ENCODE results near the gene LPIN3.

LPIN3 gene

GRCh38 chr20:41344477-41344876 is 3.9 kb downstream of the LPIN3 start:
- no peak for DNase-seq
- Histone ChIP-seq H3K4me1 (ENCODE audit: control extremely low read depth in 1 of 4, control insufficient read depth in 4 of 4, insufficient read depth in 4 of 4, low read length in 3 of 4) (peaks cover 0 to 12% (median 10%) of the 10 kb centered on the region in 4 experiments), H3K27ac (ENCODE audit: insufficient read depth in 1 of 2, low read depth in 1 of 2, low read length in 2 of 2, poor library complexity in 1 of 2, severe bottlenecking in 2 of 2) (no peak overlapping the region), H3K4me3 (ENCODE audit: control insufficient read depth in 1 of 7, extremely low read depth in 1 of 7, insufficient read depth in 4 of 7, low read depth in 2 of 7, low read length in 6 of 7) (no peak overlapping the region), H3K9me3 (ENCODE audit: control extremely low read depth in 1 of 5, control insufficient read depth in 4 of 5, insufficient read depth in 2 of 5, low read depth in 1 of 5, low read length in 4 of 5) (no peaks in the 10 kb centered on the region), H3K27me3 (replicated peaks in 2 of 5; ENCODE audit: control insufficient read depth in 4 of 5, insufficient read depth in 5 of 5, low read length in 4 of 5) (peaks cover 0 to 33% (median 9%) of the 10 kb centered on the region in 5 experiments), H3K36me3 (ENCODE audit: control insufficient read depth in 4 of 4, insufficient read depth in 4 of 4, low read length in 3 of 4) (no peaks in the 10 kb centered on the region)
- 100% methylated on average over 3 of the region's 4 CpGs for WGBS (ENCODE audit: insufficient coverage)
- POLR2A ChIA-PET: no interaction called here
- CTCF ChIA-PET: interaction anchor here (0.6 to 2.3 kb wide), 5 partner anchors 9 to 550 kb away, joined by 3 to 14 read pairs (median 3); no protein-coding TSS in a partner anchor

- ChIA-PET POLR2A (no interaction called here), CTCF (interaction anchor here (1.3 to 2.3 kb wide), 2 partner anchors 8 to 172 kb away, joined by 3 to 14 read pairs; no protein-coding TSS in a partner anchor)
- Histone ChIP-seq H3K9me3 (ENCODE audit: control extremely low read depth in 1 of 5, control insufficient read depth in 4 of 5, insufficient read depth in 2 of 5, low read depth in 1 of 5, low read length in 4 of 5) (no peaks in the 10 kb centered on the region), H3K36me3 (ENCODE audit: control insufficient read depth in 4 of 4, insufficient read depth in 4 of 4, low read length in 3 of 4) (no peaks in the 10 kb centered on the region), H3K4me1 (ENCODE audit: control extremely low read depth in 1 of 4, control insufficient read depth in 4 of 4, insufficient read depth in 4 of 4, low read length in 3 of 4) (peaks cover 0 to 7% (median 5%) of the 10 kb centered on the region in 4 experiments), H3K4me3 (ENCODE audit: control insufficient read depth in 1 of 7, extremely low read depth in 1 of 7, insufficient read depth in 4 of 7, low read depth in 2 of 7, low read length in 6 of 7) (no peak overlapping the region), H3K27ac (ENCODE audit: insufficient read depth in 1 of 2, low read depth in 1 of 2, low read length in 2 of 2, poor library complexity in 1 of 2, severe bottlenecking in 2 of 2) (no peak overlapping the region), H3K27me3 (replicated peaks in 2 of 5; ENCODE audit: control insufficient read depth in 4 of 5, insufficient read depth in 5 of 5, low read length in 4 of 5) (peaks cover 0 to 31% (median 7%) of the 10 kb centered on the region in 5 experiments)
- 94% methylated on average over 11 of the region's 11 CpGs for WGBS (ENCODE audit: insufficient coverage)
- DNase-seq: no peak
Measured at GRCh38 chr20:41344938-41345728, 4.5 kb downstream of the LPIN3 start.

GRCh38 chr20:41345729-41346067 is 5.1 kb downstream of the LPIN3 start:
- H3K27ac ChIP-seq (ENCODE audit: insufficient read depth in 1 of 2, low read depth in 1 of 2, low read length in 2 of 2, poor library complexity in 1 of 2, severe bottlenecking in 2 of 2): no peak overlapping the region
- ChIA-PET POLR2A (no interaction called here), CTCF (no interaction called here)
- H3K36me3 ChIP-seq (ENCODE audit: control insufficient read depth in 4 of 4, insufficient read depth in 4 of 4, low read length in 3 of 4): no peaks in the 10 kb centered on the region
- H3K9me3 ChIP-seq (ENCODE audit: control extremely low read depth in 1 of 5, control insufficient read depth in 4 of 5, insufficient read depth in 2 of 5, low read depth in 1 of 5, low read length in 4 of 5): no peaks in the 10 kb centered on the region
- DNase-seq: no peak
- H3K4me3 ChIP-seq (ENCODE audit: control insufficient read depth in 1 of 7, extremely low read depth in 1 of 7, insufficient read depth in 4 of 7, low read depth in 2 of 7, low read length in 6 of 7): no peak overlapping the region
- WGBS (ENCODE audit: insufficient coverage): 95% methylated on average over 17 of the region's 17 CpGs
- peaks cover 0 to 1% (median under 1%) of the 10 kb centered on the region in 4 experiments for H3K4me1 ChIP-seq (ENCODE audit: control extremely low read depth in 1 of 4, control insufficient read depth in 4 of 4, insufficient read depth in 4 of 4, low read length in 3 of 4)
- peaks cover 0 to 27% (median 12%) of the 10 kb centered on the region in 5 experiments for H3K27me3 ChIP-seq (replicated peaks in 2 of 5; ENCODE audit: control insufficient read depth in 4 of 5, insufficient read depth in 5 of 5, low read length in 4 of 5)

GRCh38 chr20:41347523-41348429 is 7.2 kb downstream of the LPIN3 start:
- Histone ChIP-seq H3K27me3 (replicated peaks in 2 of 5; ENCODE audit: control insufficient read depth in 4 of 5, insufficient read depth in 5 of 5, low read length in 4 of 5) (peaks cover 0 to 27% (median 21%) of the 10 kb centered on the region in 5 experiments), H3K27ac (ENCODE audit: insufficient read depth in 1 of 2, low read depth in 1 of 2, low read length in 2 of 2, poor library complexity in 1 of 2, severe bottlenecking in 2 of 2) (no peak overlapping the region), H3K4me3 (ENCODE audit: control insufficient read depth in 1 of 7, extremely low read depth in 1 of 7, insufficient read depth in 4 of 7, low read depth in 2 of 7, low read length in 6 of 7) (no peak overlapping the region), H3K9me3 (ENCODE audit: control extremely low read depth in 1 of 5, control insufficient read depth in 4 of 5, insufficient read depth in 2 of 5, low read depth in 1 of 5, low read length in 4 of 5) (no peaks in the 10 kb centered on the region), H3K36me3 (ENCODE audit: control insufficient read depth in 4 of 4, insufficient read depth in 4 of 4, low read length in 3 of 4) (no peaks in the 10 kb centered on the region), H3K4me1 (ENCODE audit: control extremely low read depth in 1 of 4, control insufficient read depth in 4 of 4, insufficient read depth in 4 of 4, low read length in 3 of 4) (no peaks in the 10 kb centered on the region)
- ChIA-PET POLR2A (no interaction called here), CTCF (interaction anchor here (1.1 kb wide), 1 partner anchor 175 kb away, joined by 3 read pairs; no protein-coding TSS in a partner anchor)
- DNase-seq: no peak
- WGBS (ENCODE audit: insufficient coverage): 97% methylated on average over 12 of the region's 13 CpGs

GRCh38 chr20:41348430-41349172 is 8.0 kb downstream of the LPIN3 start:
- no peaks in the 10 kb centered on the region for H3K9me3 ChIP-seq (ENCODE audit: control extremely low read depth in 1 of 5, control insufficient read depth in 4 of 5, insufficient read depth in 2 of 5, low read depth in 1 of 5, low read length in 4 of 5)
- CTCF ChIA-PET: no interaction called here
- H3K27ac ChIP-seq (ENCODE audit: insufficient read depth in 1 of 2, low read depth in 1 of 2, low read length in 2 of 2, poor library complexity in 1 of 2, severe bottlenecking in 2 of 2): no peak overlapping the region
- no peak overlapping the region for H3K4me3 ChIP-seq (ENCODE audit: control insufficient read depth in 1 of 7, extremely low read depth in 1 of 7, insufficient read depth in 4 of 7, low read depth in 2 of 7, low read length in 6 of 7)
- no peak for DNase-seq
- H3K4me1 ChIP-seq (ENCODE audit: control extremely low read depth in 1 of 4, control insufficient read depth in 4 of 4, insufficient read depth in 4 of 4, low read length in 3 of 4): no peaks in the 10 kb centered on the region
- H3K36me3 ChIP-seq (ENCODE audit: control insufficient read depth in 4 of 4, insufficient read depth in 4 of 4, low read length in 3 of 4): no peaks in the 10 kb centered on the region
- WGBS (ENCODE audit: insufficient coverage): 91% methylated on average over 13 of the region's 13 CpGs
- POLR2A ChIA-PET: no interaction called here
- peaks cover 0 to 29% (median 18%) of the 10 kb centered on the region in 5 experiments for H3K27me3 ChIP-seq (replicated peaks in 2 of 5; ENCODE audit: control insufficient read depth in 4 of 5, insufficient read depth in 5 of 5, low read length in 4 of 5)

- no peak for DNase-seq
- H3K4me3 ChIP-seq (ENCODE audit: control insufficient read depth in 1 of 7, extremely low read depth in 1 of 7, insufficient read depth in 4 of 7, low read depth in 2 of 7, low read length in 6 of 7): no peak overlapping the region
- POLR2A ChIA-PET: no interaction called here
- no peaks in the 10 kb centered on the region for H3K9me3 ChIP-seq (ENCODE audit: control extremely low read depth in 1 of 5, control insufficient read depth in 4 of 5, insufficient read depth in 2 of 5, low read depth in 1 of 5, low read length in 4 of 5)
- H3K4me1 ChIP-seq (ENCODE audit: control extremely low read depth in 1 of 4, control insufficient read depth in 4 of 4, insufficient read depth in 4 of 4, low read length in 3 of 4): no peaks in the 10 kb centered on the region
- WGBS (ENCODE audit: insufficient coverage): no CpG with 5 or more reads among the region's 2 CpGs
- no peaks in the 10 kb centered on the region for H3K36me3 ChIP-seq (ENCODE audit: control insufficient read depth in 4 of 4, insufficient read depth in 4 of 4, low read length in 3 of 4)
- no peak overlapping the region for H3K27ac ChIP-seq (ENCODE audit: insufficient read depth in 1 of 2, low read depth in 1 of 2, low read length in 2 of 2, poor library complexity in 1 of 2, severe bottlenecking in 2 of 2)
- peaks cover 0 to 35% (median 18%) of the 10 kb centered on the region in 5 experiments for H3K27me3 ChIP-seq (replicated peaks in 2 of 5; ENCODE audit: control insufficient read depth in 4 of 5, insufficient read depth in 5 of 5, low read length in 4 of 5)
- CTCF ChIA-PET: no interaction called here
Measured at GRCh38 chr20:41349266-41349665, 8.6 kb downstream of the LPIN3 start.
